ENCODE data around the gene PRMT2. TPM values are rescaled to one million over a fixed set of nuclear protein-coding genes. Genes with fewer than 3 reads are reported as not detected.

The PRMT2 gene
- total and polyA plus RNA-seq, 5 donors from 2014 or later, result 90.4 to 202 (median 150) TPM

DNA sequence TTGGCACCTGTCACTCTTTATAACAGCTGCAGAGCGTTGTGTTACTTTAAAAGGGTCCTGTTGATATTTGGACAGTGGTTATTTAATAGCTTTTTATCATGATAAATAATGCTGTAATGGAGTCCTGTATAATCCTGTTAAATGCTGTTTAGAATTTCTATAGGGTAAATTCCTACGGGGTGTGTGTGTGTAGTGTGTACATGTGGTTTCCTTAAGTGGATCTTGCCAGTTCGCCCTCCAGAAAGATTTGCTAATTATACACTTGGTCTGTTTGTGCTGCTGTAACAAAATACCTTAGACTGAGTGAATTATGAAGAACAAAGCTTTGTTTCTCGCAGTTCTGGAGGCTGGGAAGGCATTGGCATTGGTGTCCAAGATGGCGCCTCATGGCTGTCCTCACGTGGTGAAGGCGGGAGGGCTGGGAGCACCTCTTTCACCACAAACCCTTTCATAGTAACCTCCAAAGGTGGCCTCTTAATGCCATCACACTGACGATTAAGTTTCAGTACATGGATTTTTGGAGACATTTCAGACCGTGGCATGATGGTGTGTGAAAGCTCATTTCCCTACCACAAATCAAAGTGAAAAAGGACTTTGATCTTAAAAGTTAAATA, 11.2 kb downstream of the PRMT2 start:
- Mint-ChIP-seq H3K4me3 (peak overlapping the region in 1 of 4 donors; percentile 7), H3K4me1 (peaks cover 6 to 24% (median 16%) of the 10 kb centered on the region in 4 donors), H3K36me3 (peaks cover 58% of the 10 kb centered on the region), H3K9me3 (peaks cover 0 to 2% (median 0%) of the 10 kb centered on the region in 7 donors), H3K27me3 (no peaks in the 10 kb centered on the region), H3K27ac (peak overlapping the region in 1 of 3 donors; percentile 1)
- Histone ChIP-seq H3K27ac (ENCODE audit: insufficient read depth, low read length, poor library complexity, severe bottlenecking) (no peak overlapping the region), H3K27me3 (ENCODE audit: control insufficient read depth, insufficient read depth, low read length) (no peaks in the 10 kb centered on the region), H3K4me3 (ENCODE audit: low read depth, low read length) (no peak overlapping the region), H3K4me1 (ENCODE audit: control insufficient read depth, insufficient read depth, low read length, poor library complexity, severe bottlenecking) (no peaks in the 10 kb centered on the region), H3K36me3 (ENCODE audit: control insufficient read depth, insufficient read depth, low read length) (peaks cover 92% of the 10 kb centered on the region), H3K9me3 (ENCODE audit: control insufficient read depth in 2 of 2, low read length in 2 of 2) (no peaks in the 10 kb centered on the region)
- DNase-seq (no peak), ATAC-seq (ENCODE audit: low read depth in 2 of 2) (no peak)

DNA sequence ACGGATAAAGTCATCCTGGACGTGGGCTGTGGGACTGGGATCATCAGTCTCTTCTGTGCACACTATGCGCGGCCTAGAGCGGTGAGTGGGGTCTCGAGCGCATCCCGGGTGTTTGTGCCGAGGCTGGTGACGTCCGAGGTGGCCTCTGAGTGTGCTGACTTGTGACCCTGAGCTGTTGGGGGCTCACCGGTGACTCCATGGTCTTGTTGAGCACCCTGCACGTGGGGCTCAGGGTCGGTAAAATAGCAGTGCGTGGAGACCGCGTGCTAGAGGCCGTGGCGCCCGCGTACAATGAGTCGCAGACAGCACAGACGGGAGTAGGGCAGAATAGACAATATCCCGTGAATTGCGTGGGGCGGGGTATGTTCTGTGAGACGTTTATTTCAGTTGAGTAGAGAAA, 13.1 kb downstream of the PRMT2 start:
- no peak overlapping the region for H3K27ac Mint-ChIP-seq
- no peaks in the 10 kb centered on the region for H3K9me3 ChIP-seq (ENCODE audit: control insufficient read depth in 2 of 2, low read length in 2 of 2)
- no peaks in the 10 kb centered on the region for H3K27me3 ChIP-seq (ENCODE audit: control insufficient read depth, insufficient read depth, low read length)
- H3K27ac ChIP-seq (ENCODE audit: insufficient read depth, low read length, poor library complexity, severe bottlenecking), result no peak overlapping the region
- no peaks in the 10 kb centered on the region for H3K27me3 Mint-ChIP-seq
- H3K4me3 Mint-ChIP-seq, result no peak overlapping the region
- peaks cover 75% of the 10 kb centered on the region for H3K36me3 Mint-ChIP-seq
- H3K4me1 ChIP-seq (ENCODE audit: control insufficient read depth, insufficient read depth, low read length, poor library complexity, severe bottlenecking), result no peaks in the 10 kb centered on the region
- ATAC-seq (ENCODE audit: low read depth in 2 of 2), result no peak
- H3K36me3 ChIP-seq (ENCODE audit: control insufficient read depth, insufficient read depth, low read length), result peaks cover 96% of the 10 kb centered on the region
- peaks cover 0 to 3% (median 0%) of the 10 kb centered on the region in 7 donors for H3K9me3 Mint-ChIP-seq
- H3K4me1 Mint-ChIP-seq, result peaks cover 6 to 24% (median 17%) of the 10 kb centered on the region in 4 donors
- H3K4me3 ChIP-seq (ENCODE audit: low read depth, low read length), result no peak overlapping the region
- no peak for DNase-seq

DNA sequence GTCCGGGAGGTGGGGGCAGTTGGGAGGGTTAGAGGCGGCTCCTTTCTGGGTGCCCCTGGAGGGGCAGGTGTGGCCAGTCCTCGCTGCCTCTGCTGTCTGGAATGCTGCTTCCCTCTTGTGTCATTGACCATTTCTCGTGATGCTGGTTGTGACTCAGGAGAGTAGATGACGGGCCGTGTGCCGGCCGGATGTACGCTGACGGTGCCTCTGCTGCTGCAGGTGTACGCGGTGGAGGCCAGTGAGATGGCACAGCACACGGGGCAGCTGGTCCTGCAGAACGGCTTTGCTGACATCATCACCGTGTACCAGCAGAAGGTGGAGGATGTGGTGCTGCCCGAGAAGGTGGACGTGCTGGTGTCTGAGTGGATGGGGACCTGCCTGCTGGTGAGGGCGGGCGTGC, 13.9 kb downstream of the PRMT2 start:
- no peak for ATAC-seq (ENCODE audit: low read depth in 2 of 2)
- Histone ChIP-seq H3K36me3 (ENCODE audit: control insufficient read depth, insufficient read depth, low read length) (peaks cover 96% of the 10 kb centered on the region), H3K4me1 (ENCODE audit: control insufficient read depth, insufficient read depth, low read length, poor library complexity, severe bottlenecking) (no peaks in the 10 kb centered on the region), H3K4me3 (ENCODE audit: low read depth, low read length) (no peak overlapping the region), H3K27me3 (ENCODE audit: control insufficient read depth, insufficient read depth, low read length) (no peaks in the 10 kb centered on the region), H3K27ac (ENCODE audit: insufficient read depth, low read length, poor library complexity, severe bottlenecking) (no peak overlapping the region), H3K9me3 (ENCODE audit: control insufficient read depth in 2 of 2, low read length in 2 of 2) (peaks cover 2 to 4% of the 10 kb centered on the region in 2 experiments)
- peaks cover 6 to 24% (median 17%) of the 10 kb centered on the region in 4 donors for H3K4me1 Mint-ChIP-seq
- no peak for DNase-seq
- peaks cover 83% of the 10 kb centered on the region for H3K36me3 Mint-ChIP-seq
- no peak overlapping the region for H3K4me3 Mint-ChIP-seq
- H3K27me3 Mint-ChIP-seq, result no peaks in the 10 kb centered on the region
- H3K27ac Mint-ChIP-seq, result no peak overlapping the region
- peaks cover 0 to 11% (median 1%) of the 10 kb centered on the region in 7 donors for H3K9me3 Mint-ChIP-seq

GRCh38 chr21:46650476-46651098, 15.1 kb downstream of the PRMT2 start:
- Mint-ChIP-seq H3K36me3 (peaks cover 91% of the 10 kb centered on the region), H3K4me1 (peaks cover 6 to 20% (median 15%) of the 10 kb centered on the region in 4 donors), H3K27ac (peak overlapping the region in 2 of 3 donors; percentile 52 to 58), H3K27me3 (no peaks in the 10 kb centered on the region), H3K9me3 (peaks cover 0 to 19% (median 5%) of the 10 kb centered on the region in 7 donors), H3K4me3 (no peak overlapping the region)
- Histone ChIP-seq H3K4me1 (ENCODE audit: control insufficient read depth, insufficient read depth, low read length, poor library complexity, severe bottlenecking) (no peaks in the 10 kb centered on the region), H3K36me3 (ENCODE audit: control insufficient read depth, insufficient read depth, low read length) (peaks cover 96% of the 10 kb centered on the region), H3K27me3 (ENCODE audit: control insufficient read depth, insufficient read depth, low read length) (no peaks in the 10 kb centered on the region), H3K27ac (ENCODE audit: insufficient read depth, low read length, poor library complexity, severe bottlenecking) (no peak overlapping the region), H3K4me3 (ENCODE audit: low read depth, low read length) (no peak overlapping the region), H3K9me3 (ENCODE audit: control insufficient read depth in 2 of 2, low read length in 2 of 2) (peaks cover 14 to 16% of the 10 kb centered on the region in 2 experiments)
- DNase-seq (no peak), ATAC-seq (ENCODE audit: low read depth in 2 of 2) (peak in 1 of 2 donors; percentile 31)

GRCh38 chr21:46651121-46651520, 15.6 kb downstream of the PRMT2 start:
- no peak overlapping the region for H3K4me3 Mint-ChIP-seq
- Histone ChIP-seq H3K9me3 (ENCODE audit: control insufficient read depth in 2 of 2, low read length in 2 of 2) (peaks cover 18 to 20% of the 10 kb centered on the region in 2 experiments), H3K27me3 (ENCODE audit: control insufficient read depth, insufficient read depth, low read length) (no peaks in the 10 kb centered on the region), H3K36me3 (ENCODE audit: control insufficient read depth, insufficient read depth, low read length) (peaks cover 94% of the 10 kb centered on the region), H3K4me1 (ENCODE audit: control insufficient read depth, insufficient read depth, low read length, poor library complexity, severe bottlenecking) (no peaks in the 10 kb centered on the region), H3K27ac (ENCODE audit: insufficient read depth, low read length, poor library complexity, severe bottlenecking) (no peak overlapping the region), H3K4me3 (ENCODE audit: low read depth, low read length) (no peak overlapping the region)
- no peak for ATAC-seq (ENCODE audit: low read depth in 2 of 2)
- peaks cover 92% of the 10 kb centered on the region for H3K36me3 Mint-ChIP-seq
- no peaks in the 10 kb centered on the region for H3K27me3 Mint-ChIP-seq
- peak overlapping the region in 2 of 3 donors; percentile 58 to 71 for H3K27ac Mint-ChIP-seq
- no peak for DNase-seq
- peaks cover 6 to 15% (median 14%) of the 10 kb centered on the region in 4 donors for H3K4me1 Mint-ChIP-seq
- peaks cover 0 to 22% (median 6%) of the 10 kb centered on the region in 7 donors for H3K9me3 Mint-ChIP-seq

DNA sequence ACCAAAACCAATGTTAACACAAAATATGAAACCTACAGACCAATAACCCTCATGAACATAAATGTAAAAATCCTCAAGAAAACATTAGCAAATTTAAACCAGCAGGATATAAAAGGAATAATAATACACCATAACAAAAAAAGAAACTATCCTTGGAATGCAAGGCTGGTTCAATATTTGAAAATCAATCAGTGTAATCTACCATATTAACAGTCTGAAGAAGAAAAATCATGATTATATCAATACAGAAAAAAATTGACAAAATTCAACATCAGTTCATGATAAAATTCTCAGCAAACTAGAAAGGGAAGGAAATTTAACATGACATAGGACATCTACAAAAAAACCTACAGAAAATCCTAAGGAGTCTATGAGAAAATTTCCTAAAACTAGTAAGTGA, 19.8 kb downstream of the PRMT2 start:
- Mint-ChIP-seq H3K4me1 (peaks cover 2 to 15% (median 7%) of the 10 kb centered on the region in 4 donors), H3K27me3 (no peaks in the 10 kb centered on the region), H3K27ac (no peak overlapping the region), H3K4me3 (no peak overlapping the region), H3K9me3 (peaks cover 0 to 22% (median 6%) of the 10 kb centered on the region in 7 donors), H3K36me3 (peaks cover 87% of the 10 kb centered on the region)
- DNase-seq (no peak), ATAC-seq (ENCODE audit: low read depth in 2 of 2) (no peak)
- no peak overlapping the region for H3K4me3 ChIP-seq (ENCODE audit: low read depth, low read length)
- no peaks in the 10 kb centered on the region for H3K4me1 ChIP-seq (ENCODE audit: control insufficient read depth, insufficient read depth, low read length, poor library complexity, severe bottlenecking)
- no peaks in the 10 kb centered on the region for H3K27me3 ChIP-seq (ENCODE audit: control insufficient read depth, insufficient read depth, low read length)
- peaks cover 18 to 27% of the 10 kb centered on the region in 2 experiments for H3K9me3 ChIP-seq (ENCODE audit: control insufficient read depth in 2 of 2, low read length in 2 of 2)
- H3K27ac ChIP-seq (ENCODE audit: insufficient read depth, low read length, poor library complexity, severe bottlenecking), result no peak overlapping the region
- peaks cover 84% of the 10 kb centered on the region for H3K36me3 ChIP-seq (ENCODE audit: control insufficient read depth, insufficient read depth, low read length)

GRCh38 chr21:46656820-46657219, 21.3 kb downstream of the PRMT2 start:
- no peaks in the 10 kb centered on the region for H3K27me3 ChIP-seq (ENCODE audit: control insufficient read depth, insufficient read depth, low read length)
- no peaks in the 10 kb centered on the region for H3K4me1 ChIP-seq (ENCODE audit: control insufficient read depth, insufficient read depth, low read length, poor library complexity, severe bottlenecking)
- Mint-ChIP-seq H3K4me3 (no peak overlapping the region), H3K27ac (peak overlapping the region in 1 of 3 donors; percentile 97), H3K9me3 (peaks cover 0 to 22% (median 6%) of the 10 kb centered on the region in 7 donors), H3K27me3 (no peaks in the 10 kb centered on the region), H3K4me1 (peaks cover 2 to 18% (median 9%) of the 10 kb centered on the region in 4 donors), H3K36me3 (peaks cover 75% of the 10 kb centered on the region)
- H3K9me3 ChIP-seq (ENCODE audit: control insufficient read depth in 2 of 2, low read length in 2 of 2), result peaks cover 18 to 27% of the 10 kb centered on the region in 2 experiments
- DNase-seq (no peak), ATAC-seq (ENCODE audit: low read depth in 2 of 2) (no peak)
- H3K4me3 ChIP-seq (ENCODE audit: low read depth, low read length), result no peak overlapping the region
- H3K36me3 ChIP-seq (ENCODE audit: control insufficient read depth, insufficient read depth, low read length), result peaks cover 69% of the 10 kb centered on the region
- H3K27ac ChIP-seq (ENCODE audit: insufficient read depth, low read length, poor library complexity, severe bottlenecking), result no peak overlapping the region

Measured in CD4-positive, CD25-positive, alpha-beta regulatory T cell (primary cell).